Pancreas (tissue), 10 donors: ENCODE results near the gene KRT73. TPM values are rescaled to one million over a fixed set of nuclear protein-coding genes. Genes with fewer than 3 reads are reported as not detected.

Experiments used
- ATAC-seq, 4 donors: fragments of 200-7000 bp; cut with Tn5 transposase; one replicate each; pipeline versions ENCODE4 v1.8.0 to v1.9.1; 2020; ENCODE audit warnings: mild to moderate bottlenecking in 4 of 4, moderate library complexity in 4 of 4
- DNase-seq, 6 donors: peaks; one replicate each; pipeline ENCODE4 v3.0.0-alpha.2; 2020
- FAIRE-seq: peaks from 2 replicates; lab custom pipeline; 2012; peaks lifted over from hg19 to GRCh38; lab: Jason Lieb, UNC
- H3K27ac ChIP-seq, 4 donors: fragments of 200-600 bp; sonication (generic); 1 replicate in 3 of 4; 2 replicates in 1 of 4; pipeline versions ENCODE4 v1.5.0 to v1.8.0; 2020
- H3K27me3 ChIP-seq, 4 donors: fragments of 200-600 bp; one replicate each; pipeline ENCODE4 v1.8.0; 2021
- H3K36me3 ChIP-seq, 3 donors: fragments of 200-600 bp; sonication (generic) in 1 of 3; one replicate each; pipeline versions ENCODE4 v1.5.0 to v1.8.0; 2020 to 2021
- H3K4me1 ChIP-seq, 3 donors: fragments of 200-600 bp; one replicate each; pipeline ENCODE4 v1.8.0; 2021
- H3K4me3 ChIP-seq, 4 donors: fragments of 200-600 bp; sonication (generic) in 2 of 4; one replicate each; pipeline versions ENCODE4 v1.5.0 to v1.8.0; 2020 to 2021
- H3K9me3 ChIP-seq, 4 donors: fragments of 200-600 bp; one replicate each; pipeline ENCODE4 v1.8.0; 2021
- CTCF ChIP-seq, 4 donors: fragments of 200-600 bp; sonication (generic) in 3 of 4; IDR thresholded peaks; one replicate each; pipeline versions ENCODE4 v1.5.0 to v1.8.0; 2021; ENCODE audit warnings: antibody characterized with exemption in 4 of 4
- WGBS, 2 donors: extraction: QIAGEN DNeasy Blood & Tissue Kit; methylation state at CpG; one replicate each; pipeline ENCODE4 v1.1.7; 2013; 5-methylcytosine and 5-hydroxymethylcytosine counted together
- intact Hi-C, 3 donors: fragments of 100-400 bp; cut with DNase I; formaldehyde crosslinking; loops; one replicate each; pipeline versions ENCODE4 v1.11.1 to v1.14.2; 2022
- polyA plus RNA-seq, 2 donors: library from polyadenylated mRNA; stranded (reverse); fragments of 200-250 nt; gene quantifications; one replicate each; pipeline ENCODE4 v1.2.3, GENCODE V29; 2013
- total RNA-seq, 6 donors: library from RNA; stranded (reverse); fragmentation: NEBNext Ultra II Directional in 4 of 6; extraction: Animal tissue kit (Norgen Biotek cat#: 25700) in 4 of 6; gene quantifications; one replicate each; pipeline versions ENCODE4 v1.2.1 to v1.2.4, GENCODE V29; 2021 to 2023
- donor health status: healthy with polysubstance abuse.
- donor health status: DM: no; HTN: no; CAD: no; lungs with moderate emphysema.
- donor health status: DM: no; HTN: no; CAD: no.
- donor health status: control.
- donor health status: control.
- donor health status: Bipolar disorder and iron deficiency.
- donor health status: DM: yes; HTN: yes; CAD: no.
- donor health status: DM: no; HTN: no; CAD: no.
- donor health status: DM: no; HTN: no; CAD: no.
- donor health status: DM: yes; HTN: yes; CAD: no.

The KRT73 gene
- total and polyA plus RNA-seq, 8 donors, result not detected

GRCh38 chr12:52628841-52629240, 10.5 kb upstream of the KRT73 start:
- intact Hi-C loops, result no loop called here
- Histone ChIP-seq H3K4me1 (no peaks in the 10 kb centered on the region), H3K27me3 (peaks cover 0 to 3% (median 0%) of the 10 kb centered on the region in 4 donors), H3K27ac (no peak overlapping the region), H3K9me3 (no peaks in the 10 kb centered on the region), H3K4me3 (no peak overlapping the region), H3K36me3 (no peaks in the 10 kb centered on the region)
- ATAC-seq (no peak), FAIRE-seq (no peak), DNase-seq (no peak)
- TF ChIP-seq CTCF (IDR thresholded peaks at IDR 0.05), result no peak
- 73 to 80% methylated on average over 2 of the region's 2 CpGs for WGBS, 2 donors

- WGBS, 2 donors, result 64 to 70% methylated on average over 4 of the region's 4 CpGs
- no peak overlapping the region for H3K4me3 ChIP-seq
- no peak overlapping the region for H3K27ac ChIP-seq
- no peak for TF ChIP-seq CTCF (IDR thresholded peaks at IDR 0.05)
- no peaks in the 10 kb centered on the region for H3K9me3 ChIP-seq
- DNase-seq (no peak), FAIRE-seq (no peak), ATAC-seq (no peak)
- no peaks in the 10 kb centered on the region for H3K4me1 ChIP-seq
- intact Hi-C loops, result no loop called here
- H3K27me3 ChIP-seq, result peaks cover 0 to 3% (median 0%) of the 10 kb centered on the region in 4 donors
- no peaks in the 10 kb centered on the region for H3K36me3 ChIP-seq
Observed at GRCh38 chr12:52628111-52628507, 9.8 kb upstream of the KRT73 start.

- peaks cover 0 to 3% (median 0%) of the 10 kb centered on the region in 4 donors for H3K27me3 ChIP-seq
- no peak for FAIRE-seq
- DNase-seq, result no peak
- H3K9me3 ChIP-seq, result no peaks in the 10 kb centered on the region
- no peaks in the 10 kb centered on the region for H3K4me1 ChIP-seq
- WGBS, 2 donors, result 56 to 57% methylated on average over 2 of the region's 2 CpGs
- TF ChIP-seq CTCF (IDR thresholded peaks at IDR 0.05), result no peak
- H3K27ac ChIP-seq, result no peak overlapping the region
- H3K4me3 ChIP-seq, result no peak overlapping the region
- ATAC-seq, result no peak
- intact Hi-C loops, result no loop called here
- no peaks in the 10 kb centered on the region for H3K36me3 ChIP-seq
Observed at GRCh38 chr12:52627395-52628110, 9.2 kb upstream of the KRT73 start.

GRCh38 chr12:52622349-52622748, 4.0 kb upstream of the KRT73 start:
- Histone ChIP-seq H3K36me3 (no peaks in the 10 kb centered on the region), H3K27me3 (no peaks in the 10 kb centered on the region), H3K4me3 (no peak overlapping the region), H3K27ac (no peak overlapping the region), H3K4me1 (no peaks in the 10 kb centered on the region), H3K9me3 (no peaks in the 10 kb centered on the region)
- intact Hi-C loops, result no loop called here
- no peak for TF ChIP-seq CTCF (IDR thresholded peaks at IDR 0.05)
- DNase-seq (no peak), FAIRE-seq (no peak), ATAC-seq (no peak)
- 84 to 85% methylated on average over 5 of the region's 5 CpGs for WGBS, 2 donors

GRCh38 chr12:52618866-52619265, 507 bp upstream of the KRT73 start:
- no peak overlapping the region for H3K4me3 ChIP-seq
- FAIRE-seq (no peak), ATAC-seq (no peak), DNase-seq (no peak)
- no peaks in the 10 kb centered on the region for H3K36me3 ChIP-seq
- no peaks in the 10 kb centered on the region for H3K9me3 ChIP-seq
- WGBS, 2 donors, result 67 to 74% methylated on average over 2 of the region's 2 CpGs
- TF ChIP-seq CTCF (IDR thresholded peaks at IDR 0.05), result no peak
- H3K27ac ChIP-seq, result no peak overlapping the region
- no peaks in the 10 kb centered on the region for H3K4me1 ChIP-seq
- intact Hi-C loops, result no loop called here
- H3K27me3 ChIP-seq, result no peaks in the 10 kb centered on the region
